CD4-positive, alpha-beta T cell treated with Interleukin-6 at 100 ng/mL for 8 hours (primary cell): Measurements from ENCODE around the gene TLR10.

ENCODE experiments used
- DNase-seq: peaks from one replicate; pipeline ENCODE4 v3.0.0-alpha.2; 2020; ENCODE audit warnings: mixed read lengths, low spot score

The TLR10 gene

DNA sequence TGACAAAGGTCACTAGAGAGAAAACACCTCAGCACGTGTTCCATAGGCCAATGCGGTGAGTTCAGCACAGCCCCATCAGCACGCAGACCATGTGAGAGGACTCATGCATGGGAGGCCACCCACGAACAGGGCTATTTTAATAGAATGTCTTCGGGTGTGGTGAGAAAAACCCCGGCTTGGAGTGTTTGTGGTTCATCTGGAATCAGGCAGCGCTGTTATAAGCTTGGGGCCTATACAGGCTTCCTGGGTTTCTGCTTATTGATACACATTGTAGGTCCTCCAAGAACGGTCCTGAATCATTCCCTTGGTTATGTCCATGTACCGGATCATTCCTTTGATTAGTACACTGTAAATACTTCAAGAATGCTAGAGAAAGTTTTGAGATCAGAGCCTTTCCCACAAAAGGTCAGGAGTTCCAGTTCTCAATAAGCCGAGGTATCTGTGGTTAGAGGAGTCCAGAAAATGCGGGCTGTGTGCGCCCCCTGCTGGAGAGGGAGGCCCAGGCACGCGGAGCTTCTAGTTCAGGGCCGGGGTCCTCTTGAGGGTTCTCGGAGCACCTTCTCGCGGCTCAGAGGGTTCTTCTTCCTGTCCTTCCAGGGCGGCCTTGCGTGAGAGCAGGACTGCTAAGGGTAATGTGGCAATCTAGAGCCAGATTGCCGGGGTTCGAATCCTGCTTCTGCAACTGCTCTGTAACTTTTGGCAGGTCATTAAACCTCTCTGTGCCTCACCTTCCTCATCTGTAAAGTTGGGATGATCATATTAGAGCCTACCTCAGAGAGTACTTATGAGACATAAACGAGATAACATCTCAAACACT, 51.8 kb downstream of the TLR10 start:
- peak; percentile 82 for DNase-seq

DNA sequence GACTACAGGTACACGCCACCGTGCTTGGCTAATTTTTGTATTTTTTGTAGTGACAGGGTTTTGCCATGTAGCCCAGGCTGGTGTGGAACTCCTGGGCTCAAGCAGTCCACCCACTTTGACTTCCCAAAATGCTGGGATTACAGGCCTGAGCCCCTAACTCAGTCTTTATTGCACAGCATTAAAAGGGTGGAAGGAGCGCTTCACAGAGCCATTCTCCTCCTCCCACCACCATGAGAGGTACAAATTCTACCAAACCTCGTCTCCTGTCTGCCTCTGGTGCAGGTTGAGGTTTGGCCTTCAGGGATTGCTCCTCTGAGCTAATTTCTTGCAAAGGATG, 52.3 kb downstream of the TLR10 start:
- DNase-seq, result no peak

DNA sequence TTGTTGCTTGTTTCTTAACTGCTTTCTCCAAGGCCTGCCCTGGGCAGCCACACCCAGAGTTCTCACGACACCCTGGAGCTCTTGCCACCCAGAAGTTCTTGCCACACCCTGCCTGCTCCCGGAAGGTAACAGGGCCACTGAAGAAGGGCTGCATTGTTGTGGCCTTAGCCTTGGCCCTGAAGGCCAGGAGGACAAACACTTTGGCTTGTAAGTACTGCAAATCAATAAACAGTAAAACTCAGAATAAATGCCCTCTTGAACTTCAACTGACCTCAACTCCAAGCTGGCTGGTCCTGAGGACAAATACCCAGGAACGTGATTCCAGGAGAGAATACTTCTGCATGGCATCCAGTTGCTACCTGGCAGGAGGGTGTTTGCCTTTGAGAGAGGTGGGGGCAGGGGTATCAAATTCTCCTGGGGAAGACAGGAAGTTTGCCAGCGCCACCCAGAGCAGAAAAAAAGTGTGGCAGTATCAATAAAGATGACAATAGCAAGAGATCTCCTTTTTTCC, 54.1 kb downstream of the TLR10 start:
- DNase-seq, result no peak

DNA sequence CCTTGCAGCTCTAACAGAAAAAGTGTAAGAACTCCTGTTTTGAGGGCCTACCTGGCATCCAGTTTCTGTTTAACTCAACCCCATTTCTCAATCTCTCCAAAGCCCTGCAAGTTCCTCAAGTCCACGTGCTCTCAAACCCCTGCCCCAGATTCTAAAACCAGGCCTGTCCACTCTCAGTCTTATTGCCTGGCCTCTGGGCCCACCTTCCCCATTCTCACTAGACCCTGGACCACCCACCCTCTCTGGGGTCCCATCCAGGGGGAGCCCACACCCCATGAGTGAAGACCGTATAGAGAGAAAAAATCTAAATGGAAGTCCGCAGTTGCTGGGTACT, 58.3 kb downstream of the TLR10 start:
- DNase-seq, result no peak

DNA sequence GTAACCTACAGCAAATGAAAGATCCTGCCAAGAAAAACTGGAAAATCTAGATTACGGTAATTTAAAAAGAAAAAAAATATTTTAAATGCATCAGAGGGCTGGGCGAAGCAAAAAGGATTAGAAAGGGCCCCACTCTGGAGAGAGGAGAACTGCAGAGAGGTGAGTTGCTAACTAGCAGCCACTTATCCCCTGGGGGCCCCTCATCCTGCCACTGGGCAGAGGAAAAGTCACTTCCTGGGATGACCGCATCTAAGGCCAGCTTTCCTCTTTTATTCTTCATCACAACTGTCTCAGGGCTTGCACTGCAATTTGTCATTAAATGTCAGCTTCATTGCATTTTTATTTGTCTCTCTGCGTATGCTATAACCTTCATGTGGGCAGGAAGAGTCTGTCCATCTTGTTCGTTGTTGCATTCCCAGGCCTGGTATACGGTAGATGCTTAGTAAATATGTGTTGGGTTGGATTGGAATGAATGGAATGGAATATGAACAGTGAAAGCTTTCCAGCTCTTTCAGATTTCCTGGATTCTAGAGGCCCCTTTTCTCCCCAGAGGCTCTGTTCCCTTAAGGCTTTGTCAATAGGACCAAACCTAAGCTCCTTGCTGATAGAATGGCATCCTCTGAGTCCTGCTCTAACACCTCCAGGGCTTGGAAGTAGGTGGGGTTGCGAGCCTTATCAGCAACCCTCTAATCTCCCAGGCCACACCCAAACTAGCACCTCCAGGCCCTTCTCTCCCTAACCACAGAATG, 58.9 kb downstream of the TLR10 start:
- no peak for DNase-seq

DNA sequence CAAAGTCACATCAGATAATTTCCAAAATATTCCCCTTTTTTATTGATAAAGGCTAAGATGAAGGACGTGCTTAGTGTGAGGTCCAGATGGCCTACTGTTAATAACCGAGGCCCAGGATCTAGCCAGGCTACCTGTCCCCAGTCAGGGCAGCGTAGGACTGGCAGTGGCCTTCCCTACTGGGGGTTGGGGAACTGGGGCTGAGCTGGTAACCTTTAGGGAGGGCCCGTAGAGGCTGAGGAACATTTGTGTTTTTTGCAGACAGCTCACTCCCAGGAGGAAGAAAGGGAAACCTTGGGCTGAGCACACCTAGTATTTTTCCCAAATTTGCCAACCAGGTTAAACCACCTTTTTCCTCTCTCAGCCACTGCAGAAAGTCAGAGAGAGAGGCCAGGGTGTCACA, 59.7 kb downstream of the TLR10 start:
- DNase-seq, result no peak
